GM19463 (cell line): Measurements from ENCODE around the gene CD70.
"Not testable (repeated sequence)": the region's sequence is repeated elsewhere in the genome, so short reads cannot be mapped to it uniquely, and the experiment has no call there.

Experiments used
- ATAC-seq: cut with Tn5 transposase; IDR thresholded peaks from one replicate; pipeline ENCODE4 v1.9.1; 2021; ENCODE audit warnings: mild to moderate bottlenecking, moderate library complexity; ENCODE audit not compliant: unreplicated experiment

CD70 gene

GRCh38 chr19:6590827-6591319, at the start of gene CD70:
Gene CD70 (minus strand): TSS chr19:6591150. CDS start chr19:6591002, 148 bp downstream.
- ATAC-seq = peak; percentile 55

- not testable (repeated sequence) for ATAC-seq
Observed at GRCh38 chr19:6640333-6640732, 49.4 kb upstream of the CD70 start.

GRCh38 chr19:6639439-6639838, 48.5 kb upstream of the CD70 start:
- no peak for ATAC-seq

GRCh38 chr19:6633456-6633813, 42.5 kb upstream of the CD70 start:
- not testable (repeated sequence) for ATAC-seq

GRCh38 chr19:6632747-6633455, 42.0 kb upstream of the CD70 start:
- ATAC-seq = not testable (repeated sequence)

GRCh38 chr19:6632002-6632621, 41.2 kb upstream of the CD70 start:
- no peak for ATAC-seq

- ATAC-seq = no peak
Observed at GRCh38 chr19:6626764-6627163, 35.8 kb upstream of the CD70 start.

- ATAC-seq = no peak
Observed at GRCh38 chr19:6617374-6617773, 26.4 kb upstream of the CD70 start.

GRCh38 chr19:6616011-6616410, 25.1 kb upstream of the CD70 start:
- no peak for ATAC-seq

GRCh38 chr19:6613711-6614110, 22.8 kb upstream of the CD70 start:
- no peak for ATAC-seq

GRCh38 chr19:6610934-6611852, 20.2 kb upstream of the CD70 start:
- no peak for ATAC-seq

GRCh38 chr19:6608940-6609339, 18.0 kb upstream of the CD70 start:
- no peak for ATAC-seq

- ATAC-seq = not testable (repeated sequence)
Observed at GRCh38 chr19:6608146-6608545, 17.2 kb upstream of the CD70 start.

- ATAC-seq = not testable (repeated sequence)
Observed at GRCh38 chr19:6606276-6607070, 15.5 kb upstream of the CD70 start.

- ATAC-seq = no peak
Observed at GRCh38 chr19:6604906-6605305, 14.0 kb upstream of the CD70 start.

- no peak for ATAC-seq
Observed at GRCh38 chr19:6602729-6603114, 11.8 kb upstream of the CD70 start.

- peak; percentile 77 for ATAC-seq
Observed at GRCh38 chr19:6601537-6602052, 10.6 kb upstream of the CD70 start.

- ATAC-seq = not testable (repeated sequence)
Observed at GRCh38 chr19:6600951-6601536, 10.1 kb upstream of the CD70 start.

- no peak for ATAC-seq
Observed at GRCh38 chr19:6599866-6600454, 9.0 kb upstream of the CD70 start.
